Fibroblast of skin of back (primary cell): ENCODE measurements around the gene BRCA2.

Experiments
- DNase-seq: peaks from one replicate; pipeline ENCODE4 v3.0.0-alpha.2; 2013

BRCA2 gene

DNA sequence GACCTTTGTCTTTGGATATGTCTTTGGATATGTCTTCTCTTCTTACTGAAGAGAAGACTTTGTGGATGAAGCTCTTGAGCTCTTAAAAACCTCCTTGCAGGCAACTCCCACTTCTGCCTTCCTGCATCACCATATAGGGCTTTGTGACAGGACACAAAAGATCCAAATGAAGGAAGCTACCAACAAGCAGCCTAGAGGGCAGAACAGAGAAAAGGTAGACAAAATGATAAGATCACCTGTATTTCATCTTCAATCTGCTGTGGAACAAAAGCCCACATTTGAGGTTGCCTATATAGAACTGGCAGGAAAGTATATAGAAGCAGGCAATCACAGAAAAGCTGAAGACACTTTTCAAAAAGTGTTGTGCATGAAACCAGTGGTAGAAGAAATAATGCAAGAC, 70.1 kb downstream of the BRCA2 start:
- DNase-seq, result no peak

- DNase-seq, result no peak
These were observed 74.7 kb downstream of the BRCA2 start for GRCh38 chr13:32390048-32390447.

GRCh38 chr13:32390484-32390883, 75.2 kb downstream of the BRCA2 start:
- DNase-seq, result no peak

GRCh38 chr13:32391101-32391619, 75.9 kb downstream of the BRCA2 start:
- no peak for DNase-seq

DNA sequence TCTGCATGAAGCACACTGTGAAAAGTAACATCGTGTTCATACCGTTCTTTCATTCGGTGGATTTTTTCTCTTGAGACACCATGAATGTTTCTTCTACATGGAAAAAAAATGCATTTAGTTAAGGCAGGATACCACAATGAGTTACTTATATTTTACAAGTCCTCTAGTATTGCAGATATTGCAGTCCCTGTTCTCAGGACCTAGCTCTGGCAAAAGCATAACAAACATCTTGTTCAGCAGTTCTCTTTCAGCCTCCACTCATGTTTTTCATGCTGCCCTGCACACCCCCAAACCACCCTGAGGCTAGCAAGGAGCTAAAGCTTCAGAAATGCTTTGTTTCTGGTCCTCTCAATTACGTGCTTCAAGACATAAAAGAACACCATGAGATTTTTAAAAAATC, 87.8 kb downstream of the BRCA2 start:
- DNase-seq, result no peak

DNA sequence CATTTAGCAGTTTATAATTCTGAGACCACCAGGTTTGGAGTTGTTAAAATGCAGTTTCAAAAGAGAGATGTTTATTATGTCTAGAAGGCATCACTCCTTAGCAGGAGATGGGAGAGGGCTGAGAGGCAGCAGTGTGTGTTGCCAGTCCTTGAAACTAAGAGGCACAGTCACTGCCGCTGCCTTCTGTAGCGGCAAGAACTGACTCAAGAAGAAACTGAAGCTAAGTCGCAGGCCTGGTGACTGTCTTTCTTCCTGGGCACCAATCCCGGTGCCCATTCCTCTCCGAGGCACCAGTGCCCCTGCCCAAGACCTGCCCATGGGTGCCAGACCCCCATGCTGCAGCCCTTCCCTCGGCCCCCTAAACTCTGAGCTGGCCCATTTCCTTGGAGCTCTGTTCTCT, 92.5 kb downstream of the BRCA2 start:
- no peak for DNase-seq

GRCh38 chr13:32408296-32409000, 93.1 kb downstream of the BRCA2 start:
- no peak for DNase-seq

GRCh38 chr13:32409001-32409313, 93.6 kb downstream of the BRCA2 start:
- DNase-seq, result no peak

DNA sequence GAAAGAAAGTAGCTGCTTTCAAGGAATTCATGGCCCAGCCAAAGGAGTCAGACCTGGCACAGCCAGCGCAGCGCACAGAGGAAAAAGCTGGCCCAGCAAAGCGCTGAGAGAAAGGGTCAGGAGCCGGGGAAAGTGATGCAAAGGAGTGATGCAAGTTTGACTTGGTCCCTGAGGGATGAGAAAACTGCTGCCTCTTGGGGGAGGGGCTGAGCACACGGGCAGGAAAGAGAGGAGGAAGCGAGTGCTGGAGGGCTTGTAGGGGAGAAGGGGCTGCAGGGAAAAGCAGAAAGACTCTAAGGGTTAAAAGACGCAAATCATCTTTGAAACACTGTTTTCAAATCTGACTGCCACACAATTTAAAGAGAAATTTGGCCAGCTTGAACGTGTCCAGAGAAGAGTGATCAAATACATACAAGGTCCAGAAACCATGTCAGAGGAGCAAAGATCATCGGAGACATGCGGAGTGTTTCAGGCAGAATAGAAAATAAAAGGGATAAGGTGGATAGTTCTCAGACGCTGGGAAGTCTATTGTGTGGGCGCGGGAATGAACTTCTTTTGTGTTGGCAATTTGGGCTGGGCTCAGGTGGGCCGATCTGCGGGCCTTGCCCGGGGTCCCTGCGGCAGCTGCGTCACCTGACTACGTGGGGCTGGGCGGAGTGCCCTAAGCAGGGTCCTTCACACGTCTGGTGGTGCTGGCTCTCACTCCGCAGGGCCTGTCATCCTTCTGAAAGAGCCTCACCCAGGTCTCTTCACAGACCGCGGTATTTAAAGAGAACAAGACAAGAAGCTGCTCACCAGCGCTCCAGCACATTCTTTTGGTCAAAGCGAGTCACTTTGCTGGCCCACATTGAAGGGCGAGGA, 94.5 kb downstream of the BRCA2 start:
- DNase-seq, result peak; percentile 70

GRCh38 chr13:32413284-32413683, 98.0 kb downstream of the BRCA2 start:
- DNase-seq, result no peak

- DNase-seq, result no peak
These were observed 99.3 kb downstream of the BRCA2 start for GRCh38 chr13:32414580-32414979.

DNA sequence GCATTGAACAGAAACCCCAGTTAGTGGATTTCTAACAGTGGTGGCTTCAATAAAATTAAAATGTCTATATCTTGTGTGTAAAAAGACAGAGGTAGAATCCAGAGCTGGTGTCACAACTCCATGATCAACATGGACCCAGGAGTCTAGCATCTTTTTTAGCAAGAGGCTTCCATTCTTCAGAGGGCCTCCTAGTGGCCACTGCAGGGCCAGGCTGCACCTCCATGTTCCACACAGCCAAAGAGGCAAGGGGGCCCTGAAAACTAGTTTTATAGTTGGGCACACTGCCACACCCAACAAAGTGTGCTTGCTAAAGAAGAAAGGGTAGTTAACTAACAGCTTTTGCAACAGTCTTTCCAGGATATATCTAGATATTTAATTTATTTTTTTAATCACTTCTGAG, 99.7 kb downstream of the BRCA2 start:
- DNase-seq, result no peak

- DNase-seq, result no peak
These were observed 102.7 kb downstream of the BRCA2 start for GRCh38 chr13:32417995-32418394.

- DNase-seq, result no peak
These were observed 104.6 kb downstream of the BRCA2 start for GRCh38 chr13:32419862-32420261.

GRCh38 chr13:32423592-32423991, 108.3 kb downstream of the BRCA2 start:
- DNase-seq, result no peak

DNA sequence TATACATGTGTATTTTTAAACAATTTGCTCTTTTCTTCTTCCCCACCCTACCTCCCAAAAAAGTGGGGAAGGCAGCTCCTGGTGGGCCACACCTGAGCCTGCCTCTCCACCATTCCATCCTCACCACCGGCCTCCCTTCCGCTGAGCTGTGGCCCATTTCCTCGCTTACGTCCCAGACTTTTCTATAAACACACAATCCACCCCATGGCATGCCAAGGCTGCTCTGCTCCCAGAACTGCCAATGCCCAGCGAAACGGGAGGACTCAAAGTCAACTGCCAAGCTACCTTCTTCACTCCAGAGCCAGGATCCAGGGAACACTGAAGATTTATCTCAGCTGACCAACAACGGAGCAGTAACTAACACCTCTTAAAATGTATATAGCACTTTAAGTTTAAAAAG, 109.8 kb downstream of the BRCA2 start:
- no peak for DNase-seq

GRCh38 chr13:32426191-32426989, 111.1 kb downstream of the BRCA2 start:
- no peak for DNase-seq

DNA sequence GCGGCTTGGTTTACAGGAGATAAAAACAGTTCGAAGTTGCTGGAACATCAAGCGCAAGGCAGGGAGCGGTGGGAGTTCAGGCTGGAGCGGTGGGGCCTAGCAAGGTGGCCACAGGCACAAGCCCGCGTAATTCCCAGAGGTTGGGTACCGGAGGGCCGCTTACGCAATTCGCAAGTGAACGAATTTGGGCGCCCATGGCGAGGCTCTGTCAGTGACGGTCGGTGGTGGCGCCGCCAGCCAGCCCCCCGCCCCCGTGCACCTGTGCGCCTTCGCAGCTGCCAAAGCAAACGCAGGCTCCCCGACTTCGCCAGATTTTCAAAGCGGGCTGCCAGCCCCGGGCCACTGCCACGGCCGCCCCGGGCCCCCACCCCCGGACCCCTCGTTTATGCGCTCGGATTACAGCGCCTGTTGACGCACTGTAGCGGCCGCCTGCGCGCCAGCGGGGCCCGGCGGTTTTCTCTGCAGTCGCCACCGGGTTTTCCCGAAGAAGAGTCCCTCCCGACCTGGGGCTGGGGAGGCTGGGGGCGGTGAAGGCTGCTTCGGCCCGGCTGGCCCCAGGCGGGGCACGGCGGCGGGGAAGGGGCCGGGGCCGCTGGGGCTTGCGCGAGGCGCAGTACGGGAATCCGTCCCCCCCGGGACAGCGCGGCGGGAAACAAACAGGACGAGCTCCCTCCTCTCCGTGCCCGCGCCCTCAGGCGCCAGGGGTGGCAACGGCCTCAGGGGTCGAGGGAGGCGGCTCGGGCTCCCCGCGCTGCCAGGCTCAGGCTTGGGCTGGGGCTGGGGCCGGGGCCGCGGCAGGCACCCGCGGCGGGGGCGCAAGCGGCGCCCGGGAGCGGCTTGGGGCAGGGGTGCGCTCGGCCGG, 111.9 kb downstream of the BRCA2 start:
- no peak for DNase-seq

DNA sequence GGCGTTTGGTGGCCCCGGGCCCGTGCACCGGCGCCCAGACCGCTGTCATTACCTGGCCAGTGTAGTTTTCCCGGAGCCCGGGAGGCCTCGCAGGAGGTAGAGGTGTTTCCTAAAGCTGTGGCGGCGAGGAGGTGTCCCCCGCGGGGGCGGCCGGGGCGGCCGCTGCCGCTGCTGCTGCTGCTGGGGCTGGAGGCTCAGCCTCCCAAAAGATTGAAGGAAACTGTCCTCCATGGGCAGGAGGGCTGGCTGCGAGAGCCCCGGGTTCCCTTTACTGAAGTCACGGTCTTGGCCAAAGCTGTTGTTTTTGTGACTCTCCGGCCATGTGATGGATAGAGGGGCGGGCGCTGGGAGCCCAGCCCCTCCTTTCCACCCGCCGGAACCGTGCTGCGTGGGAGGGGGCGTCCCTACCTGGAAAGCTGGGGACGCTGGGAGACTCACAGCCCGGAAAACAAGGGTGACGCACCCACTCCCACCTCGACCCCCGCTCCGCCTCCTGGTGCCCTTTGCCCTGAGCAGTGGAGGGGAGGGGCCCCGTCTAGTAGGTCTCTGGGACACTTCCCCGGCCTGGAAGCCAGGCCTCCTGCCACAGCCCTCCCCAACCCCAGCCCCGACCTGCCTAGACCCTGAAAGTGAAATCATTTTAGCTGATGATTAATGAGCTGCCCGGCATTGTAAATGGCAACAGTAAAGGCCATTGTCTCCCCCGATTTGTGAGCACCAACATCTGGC, 112.7 kb downstream of the BRCA2 start, which contains the start of gene N4BP2L1:
Gene N4BP2L1, minus strand, starts transcription at position 279 of the 729 bp plus-strand sequence. Its CDS starts 48 bp downstream, at position 231.
- DNase-seq, result peak; percentile 35

DNA sequence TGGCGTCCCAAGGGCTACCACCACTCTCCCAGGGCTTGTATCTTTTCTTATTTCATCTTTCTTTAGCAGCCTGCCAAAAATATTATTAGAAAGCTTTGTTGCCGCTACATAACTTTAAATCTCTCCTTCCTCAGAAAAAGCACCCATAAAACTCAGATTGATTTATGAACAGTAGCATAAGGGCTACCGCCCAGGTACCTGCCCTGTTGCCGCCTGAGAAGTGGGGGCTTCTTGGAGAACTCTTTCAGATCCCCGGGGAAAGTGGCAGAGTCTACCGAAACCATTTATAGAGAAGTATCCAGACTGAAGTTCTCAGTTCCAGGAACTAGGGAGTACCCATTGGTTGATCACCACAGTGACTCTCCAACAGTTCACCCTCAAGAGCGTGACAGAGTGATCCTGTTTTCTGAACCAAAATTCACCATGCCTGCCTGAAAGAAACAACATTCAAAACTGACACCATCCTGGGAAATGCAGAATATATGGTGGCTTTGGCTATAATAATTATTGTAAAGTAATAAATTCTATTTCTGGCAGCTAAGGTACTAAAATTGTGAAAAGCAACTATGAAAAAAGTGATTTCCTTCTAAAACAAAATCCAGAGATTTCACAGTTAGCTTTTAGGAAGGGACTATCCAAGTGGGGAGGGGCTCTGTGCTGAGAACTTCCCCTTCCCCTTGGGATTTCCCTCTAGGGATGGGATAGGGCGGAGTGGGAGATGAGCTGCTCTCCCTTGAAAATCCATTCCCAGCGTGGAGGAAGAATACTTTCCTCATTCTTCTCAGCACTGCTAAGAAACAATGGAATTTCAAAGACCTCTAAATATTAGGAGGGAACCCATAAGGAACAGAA, 113.5 kb downstream of the BRCA2 start:
- no peak for DNase-seq
